B cell (primary cell): ENCODE measurements around the gene MCOLN1. TPM values are rescaled to one million over a fixed set of nuclear protein-coding genes. Genes with fewer than 3 reads are reported as not detected.

Experiments
- ATAC-seq: fragments of 200-7000 bp; cut with Tn5 transposase; one replicate; pipeline ENCODE4 v1.10.0; 2021; ENCODE audit warnings: low read depth, mild to moderate bottlenecking, moderate number of reproducible peaks, moderate library complexity
- CTCF ChIA-PET: fragments of 350-600 bp; sonication (Branson Sonifier 250); formaldehyde crosslinking; loops from one replicate; lab custom pipeline; 2021; ENCODE audit warnings: antibody characterized with exemption, inconsistent platforms; lab: Charles Lee
- POLR2A ChIA-PET: fragments of 350-600 bp; sonication (Branson Sonifier 250); formaldehyde crosslinking; loops from one replicate; lab custom pipeline; 2021; ENCODE audit warnings: antibody characterized with exemption; lab: Charles Lee
- DNase-seq: peaks from one replicate; pipeline ENCODE4 v3.0.0; 2013
- H2AFZ ChIP-seq: 2 replicates; pipeline ENCODE4 v1.6.1; 2012; ENCODE audit warnings: mild to moderate bottlenecking, low read depth, low read length; ENCODE audit not compliant: insufficient read depth, poor library complexity, severe bottlenecking
- H3K27ac ChIP-seq, 2 donors: 1 replicate in 1 of 2; 2 replicates in 1 of 2; pipeline ENCODE4 v1.5.1; 2012 to 2013; ENCODE audit warnings: low read length in 2 of 2, mild to moderate bottlenecking in 2 of 2, moderate library complexity in 1 of 2
- H3K27me3 ChIP-seq, 4 experiments: fragments of 200-600 bp in 1 of 4; sonication (generic) in 1 of 4; replicated peaks in 1 of 4; 1 replicate in 2 of 4; 2 replicates in 2 of 4; pipeline versions ENCODE4 v1.6.1 to v1.7.0; 2013 to 2016; ENCODE audit warnings: low read length in 3 of 4, mild to moderate bottlenecking in 2 of 4, mixed read lengths in 1 of 4, moderate library complexity in 1 of 4; ENCODE audit not compliant: insufficient read depth in 4 of 4, control insufficient read depth in 3 of 4; ENCODE audit errors: control extremely low read depth in 1 of 4
- H3K36me3 ChIP-seq, 2 experiments: replicated peaks in 1 of 2; 1 replicate in 1 of 2; 2 replicates in 1 of 2; pipeline versions ENCODE4 v1.6.1 to v1.7.1; 2013; ENCODE audit warnings: low read length in 1 of 2; ENCODE audit not compliant: insufficient read depth in 2 of 2, control insufficient read depth in 1 of 2; ENCODE audit errors: control extremely low read depth in 1 of 2, extremely low read depth in 1 of 2
- H3K4me1 ChIP-seq, 2 donors: fragments of 200-600 bp in 1 of 2; sonication (generic) in 1 of 2; 1 replicate in 1 of 2; 2 replicates in 1 of 2; pipeline versions ENCODE4 v1.5.1 to v1.6.1; 2013 to 2017; ENCODE audit warnings: low read length in 2 of 2; ENCODE audit not compliant: control insufficient read depth in 2 of 2, insufficient read depth in 2 of 2
- H3K4me2 ChIP-seq: replicated peaks from 2 replicates; pipeline ENCODE3; 2012; ENCODE audit warnings: mild to moderate bottlenecking, low read depth, low read length; ENCODE audit not compliant: poor library complexity, severe bottlenecking
- H3K4me3 ChIP-seq, 5 experiments: fragments of 200-600 bp in 1 of 5; sonication (generic) in 1 of 5; 1 replicate in 3 of 5; 2 replicates in 2 of 5; pipeline versions ENCODE4 v1.5.1 to v1.7.0; 2011 to 2016; ENCODE audit warnings: low read length in 4 of 5, mild to moderate bottlenecking in 4 of 5, low read depth in 2 of 5, control low read depth in 1 of 5, moderate library complexity in 1 of 5; ENCODE audit not compliant: insufficient read depth in 1 of 5; ENCODE audit errors: control extremely low read depth in 1 of 5, extremely low read depth in 1 of 5
- H3K79me2 ChIP-seq: fragments of 200-600 bp; sonication (generic); one replicate; pipeline ENCODE4 v1.6.0; 2016; ENCODE audit warnings: low read length; ENCODE audit not compliant: control insufficient read depth, insufficient read depth
- H3K9ac ChIP-seq: fragments of 200-600 bp; sonication (generic); 2 replicates; pipeline ENCODE4 v1.6.1; 2017; ENCODE audit warnings: mild to moderate bottlenecking, low read length, moderate library complexity
- H3K9me3 ChIP-seq, 3 donors: one replicate each; pipeline versions ENCODE4 v1.6.1 to v1.7.1; 2013; ENCODE audit warnings: low read length in 2 of 3; ENCODE audit not compliant: control insufficient read depth in 2 of 3, insufficient read depth in 1 of 3; ENCODE audit errors: control extremely low read depth in 1 of 3
- H4K20me1 ChIP-seq: 2 replicates; pipeline ENCODE4 v1.6.0; 2012; ENCODE audit warnings: mild to moderate bottlenecking, low read length; ENCODE audit not compliant: insufficient read depth, control insufficient read depth, poor library complexity, severe bottlenecking
- H3K27ac Mint-ChIP-seq: one replicate; pipeline ENCODE4 v1.8.0; 2021; ENCODE audit warnings: mixed read lengths
- H3K27me3 Mint-ChIP-seq: one replicate; pipeline ENCODE4 v1.8.0; 2021; ENCODE audit warnings: mixed read lengths
- H3K4me1 Mint-ChIP-seq: one replicate; pipeline ENCODE4 v1.8.0; 2021; ENCODE audit warnings: mixed read lengths
- H3K4me3 Mint-ChIP-seq: one replicate; pipeline ENCODE4 v1.8.0; 2021; ENCODE audit warnings: mixed read lengths
- H3K9me3 Mint-ChIP-seq: one replicate; pipeline ENCODE4 v1.8.0; 2022; ENCODE audit warnings: mixed read lengths; ENCODE audit not compliant: insufficient read depth
- EZH2 ChIP-seq: IDR thresholded peaks from 2 replicates; pipeline ENCODE4 v1.6.1; 2012; ENCODE audit warnings: borderline replicate concordance, low read depth, mild to moderate bottlenecking, moderate library complexity, low read length; ENCODE audit not compliant: insufficient read depth, poor library complexity, severe bottlenecking
- WGBS: methylation state at CpG from one replicate; pipeline ENCODE4 v1.1.5; 2013; ENCODE audit warnings: missing lambda C conversion rate; ENCODE audit not compliant: insufficient coverage; 5-methylcytosine and 5-hydroxymethylcytosine counted together
- intact Hi-C: fragments of 100-400 bp; cut with micrococcal nuclease; formaldehyde crosslinking; loops from one replicate; pipeline ENCODE4 v1.10.0; 2022
- polyA plus RNA-seq: library from polyadenylated mRNA; depleted of rRNA; stranded (reverse); fragments of >200 nt; gene quantifications from 2 replicates; pipeline ENCODE4 v1.2.3, GENCODE V29; 2012
- total RNA-seq, 2 donors: library from RNA; stranded (reverse); fragments of 120-200 nt in 1 of 2; gene quantifications; 1 replicate in 1 of 2; 2 replicates in 1 of 2; pipeline versions ENCODE4 v1.2.3 to v1.2.4, GENCODE V29; 2013 to 2022
- TF ChIP-seq, protein P1 (sequence below): fragments of 200-600 bp; IDR thresholded peaks from one replicate; pipeline ENCODE4 v1.8.0; 2022; ENCODE audit warnings: antibody characterized with exemption, mild to moderate bottlenecking

Gene MCOLN1
- total and polyA plus RNA-seq, 2 donors (not counting 1 experiment from before 2014, with no cell fraction given) = 12.5 to 19.0 TPM

- DNase-seq = peak; percentile 55
- Histone ChIP-seq H3K9me3 (peaks cover 0 to 14% (median 0%) of the 10 kb centered on the region in 3 donors), H3K36me3 (no peaks in the 10 kb centered on the region), H3K79me2 (no peaks in the 10 kb centered on the region), H3K27ac (no peak overlapping the region), H3K4me2 (no peak overlapping the region), H3K4me1 (peaks cover 12% of the 10 kb centered on the region in 2 donors), H3K9ac (no peak overlapping the region), H2AFZ (no peak overlapping the region), H4K20me1 (no peaks in the 10 kb centered on the region), H3K27me3 (peaks cover 0 to 53% (median 23%) of the 10 kb centered on the region in 4 experiments), H3K4me3 (no peak overlapping the region)
- intact Hi-C loops = no loop called here
- POLR2A ChIA-PET = interaction anchor here (0.7 kb wide), 1 partner anchor 177 kb away, joined by 4 read pairs; no protein-coding TSS in a partner anchor
- Mint-ChIP-seq H3K9me3 (no peaks in the 10 kb centered on the region), H3K4me3 (peak overlapping the region; percentile 32), H3K4me1 (peaks cover 12% of the 10 kb centered on the region), H3K27ac (no peak overlapping the region), H3K27me3 (peaks cover 41% of the 10 kb centered on the region)
- CTCF ChIA-PET = no interaction called here
- peak; percentile 59 for ATAC-seq
- WGBS = 50% methylated on average over 19 of the region's 20 CpGs
- TF ChIP-seq, protein P1, sequence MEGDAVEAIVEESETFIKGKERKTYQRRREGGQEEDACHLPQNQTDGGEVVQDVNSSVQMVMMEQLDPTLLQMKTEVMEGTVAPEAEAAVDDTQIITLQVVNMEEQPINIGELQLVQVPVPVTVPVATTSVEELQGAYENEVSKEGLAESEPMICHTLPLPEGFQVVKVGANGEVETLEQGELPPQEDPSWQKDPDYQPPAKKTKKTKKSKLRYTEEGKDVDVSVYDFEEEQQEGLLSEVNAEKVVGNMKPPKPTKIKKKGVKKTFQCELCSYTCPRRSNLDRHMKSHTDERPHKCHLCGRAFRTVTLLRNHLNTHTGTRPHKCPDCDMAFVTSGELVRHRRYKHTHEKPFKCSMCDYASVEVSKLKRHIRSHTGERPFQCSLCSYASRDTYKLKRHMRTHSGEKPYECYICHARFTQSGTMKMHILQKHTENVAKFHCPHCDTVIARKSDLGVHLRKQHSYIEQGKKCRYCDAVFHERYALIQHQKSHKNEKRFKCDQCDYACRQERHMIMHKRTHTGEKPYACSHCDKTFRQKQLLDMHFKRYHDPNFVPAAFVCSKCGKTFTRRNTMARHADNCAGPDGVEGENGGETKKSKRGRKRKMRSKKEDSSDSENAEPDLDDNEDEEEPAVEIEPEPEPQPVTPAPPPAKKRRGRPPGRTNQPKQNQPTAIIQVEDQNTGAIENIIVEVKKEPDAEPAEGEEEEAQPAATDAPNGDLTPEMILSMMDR = no peak
- no peak for TF ChIP-seq EZH2
Observed at GRCh38 chr19:7506385-7507328, 15.8 kb upstream of the MCOLN1 start.

GRCh38 chr19:7507884-7508283 lies 14.5 kb upstream of the MCOLN1 start:
- Histone ChIP-seq H2AFZ (no peak overlapping the region), H3K4me2 (no peak overlapping the region), H3K9me3 (peaks cover 0 to 13% (median 0%) of the 10 kb centered on the region in 3 donors), H3K79me2 (no peaks in the 10 kb centered on the region), H3K36me3 (no peaks in the 10 kb centered on the region), H3K4me1 (peaks cover 12% of the 10 kb centered on the region in 2 donors), H3K9ac (no peak overlapping the region), H3K4me3 (no peak overlapping the region), H3K27ac (no peak overlapping the region), H4K20me1 (no peaks in the 10 kb centered on the region), H3K27me3 (peaks cover 0 to 45% (median 15%) of the 10 kb centered on the region in 4 experiments)
- DNase-seq = no peak
- POLR2A ChIA-PET = no interaction called here
- intact Hi-C loops = no loop called here
- 61% methylated on average over 9 of the region's 11 CpGs for WGBS
- Mint-ChIP-seq H3K4me1 (peaks cover 12% of the 10 kb centered on the region), H3K27ac (no peak overlapping the region), H3K27me3 (peaks cover 32% of the 10 kb centered on the region), H3K9me3 (no peaks in the 10 kb centered on the region), H3K4me3 (no peak overlapping the region)
- TF ChIP-seq, protein P1 = no peak
- no peak for TF ChIP-seq EZH2
- no peak for ATAC-seq
- CTCF ChIA-PET = no interaction called here
